WTC11 (cell line): ENCODE data around the gene INO80. TPM values are rescaled to one million over a fixed set of nuclear protein-coding genes. Genes with fewer than 3 reads are reported as not detected.

Experiments
- ATAC-seq: fragments of 200-7000 bp; cut with Tn5 transposase; 2 replicates; pipeline ENCODE4 v1.10.0; 2021; ENCODE audit warnings: mild to moderate bottlenecking, moderate library complexity
- CTCF ChIA-PET: fragments of 300-600 bp; sonication (Branson Sonifier 250); formaldehyde crosslinking; loops from one replicate; lab custom pipeline; 2021; ENCODE audit warnings: antibody characterized with exemption; lab: Charles Lee
- POLR2A ChIA-PET: fragments of 350-600 bp; sonication (Branson Sonifier 250); formaldehyde crosslinking; loops from one replicate; lab custom pipeline; 2021; ENCODE audit warnings: antibody characterized with exemption; lab: Charles Lee
- DNase-seq: peaks from one replicate; pipeline ENCODE4 v3.0.0; 2021; ENCODE audit warnings: low spot score
- H3K27ac Mint-ChIP-seq: 2 replicates; pipeline ENCODE4 v1.8.0; 2021; ENCODE audit warnings: mixed read lengths
- H3K27me3 Mint-ChIP-seq: 2 replicates; pipeline ENCODE4 v1.8.0; 2021; ENCODE audit warnings: low read depth, mild to moderate bottlenecking, moderate library complexity, mixed read lengths
- H3K36me3 Mint-ChIP-seq: 2 replicates; pipeline ENCODE4 v1.8.0; 2021; ENCODE audit warnings: mixed read lengths
- H3K4me1 Mint-ChIP-seq: 2 replicates; pipeline ENCODE4 v1.8.0; 2022; ENCODE audit warnings: mixed read lengths
- H3K4me3 Mint-ChIP-seq: 2 replicates; pipeline ENCODE4 v1.8.0; 2021; ENCODE audit warnings: mild to moderate bottlenecking, moderate library complexity, mixed read lengths
- H3K9me3 Mint-ChIP-seq: 2 replicates; pipeline ENCODE4 v1.8.0; 2021; ENCODE audit warnings: mixed read lengths
- ATF1 ChIP-seq: sonication (generic); formaldehyde crosslinking; IDR thresholded peaks from 2 replicates; pipeline ENCODE4 v1.8.1; 2023; ENCODE audit warnings: mild to moderate bottlenecking, moderate library complexity, missing genetic modification reagents
- ATF2 ChIP-seq: sonication (generic); formaldehyde crosslinking; IDR thresholded peaks from 2 replicates; pipeline ENCODE4 v1.8.1; 2022; ENCODE audit warnings: low read depth, missing genetic modification reagents, borderline replicate concordance
- ATF6 ChIP-seq: sonication (generic); formaldehyde crosslinking; IDR thresholded peaks from 2 replicates; pipeline ENCODE4 v1.8.1; 2023; ENCODE audit warnings: mild to moderate bottlenecking, missing genetic modification reagents
- CBFB ChIP-seq: sonication (generic); formaldehyde crosslinking; IDR thresholded peaks from 2 replicates; pipeline ENCODE4 v1.8.1; 2022; ENCODE audit warnings: mild to moderate bottlenecking, low read depth, missing genetic modification reagents
- ERG ChIP-seq: fragments of 250-450 bp; sonication (Bioruptor Pico); IDR thresholded peaks from 2 replicates; pipeline ENCODE4 v1.8.0; 2021; ENCODE audit warnings: mild to moderate bottlenecking
- FOXK1 ChIP-seq: sonication (generic); formaldehyde crosslinking; IDR thresholded peaks from 2 replicates; pipeline ENCODE4 v1.8.0; 2022; ENCODE audit warnings: mild to moderate bottlenecking, moderate library complexity, missing genetic modification reagents
- FOXP1 ChIP-seq: sonication (generic); formaldehyde crosslinking; IDR thresholded peaks from 2 replicates; pipeline ENCODE4 v1.8.0; 2022; ENCODE audit warnings: missing genetic modification reagents, mild to moderate bottlenecking, moderate library complexity, borderline replicate concordance
- NR2C2 ChIP-seq: sonication (generic); formaldehyde crosslinking; IDR thresholded peaks from 2 replicates; pipeline ENCODE4 v1.8.0; 2022; ENCODE audit warnings: mild to moderate bottlenecking, missing genetic modification reagents
- PRDM15 ChIP-seq: sonication (generic); formaldehyde crosslinking; IDR thresholded peaks from 2 replicates; pipeline ENCODE4 v1.8.0; 2022; ENCODE audit warnings: missing genetic modification reagents
- SOX15 ChIP-seq: fragments of 250-450 bp; sonication (Bioruptor Pico); IDR thresholded peaks from 2 replicates; pipeline ENCODE4 v1.9.0; 2021; ENCODE audit warnings: mild to moderate bottlenecking
- STAT6 ChIP-seq: sonication (generic); formaldehyde crosslinking; conservative IDR thresholded peaks from 2 replicates; pipeline ENCODE4 v1.8.1; 2023; ENCODE audit warnings: mild to moderate bottlenecking, low read depth, missing genetic modification reagents, moderate library complexity
- ZMAT4 ChIP-seq: fragments of 250-450 bp; sonication (Bioruptor Pico); IDR thresholded peaks from 2 replicates; pipeline ENCODE4 v1.9.0; 2021; ENCODE audit warnings: mild to moderate bottlenecking
- ZNF425 ChIP-seq: fragments of 250-450 bp; sonication (Bioruptor Pico); conservative IDR thresholded peaks from 2 replicates; pipeline ENCODE4 v1.9.0; 2021; ENCODE audit warnings: mild to moderate bottlenecking
- total RNA-seq: library from RNA; stranded (reverse); gene quantifications from 3 replicates; pipeline ENCODE4 v1.2.3, GENCODE V29; 2021

Gene INO80
- total RNA-seq, 1 experiment from 2014 or later, result 20.6 TPM

GRCh38 chr15:40934457-40934856 lies 181.6 kb downstream of the INO80 start (continued):
- TF ChIP-seq PRDM15 (CRISPR knock-in tag) (no peak), NR2C2 (no peak), ATF6 (CRISPR knock-in tag) (no peak), FOXP1 (CRISPR knock-in tag) (no peak)

GRCh38 chr15:40933517-40933902 lies 182.6 kb downstream of the INO80 start:
- DNase-seq, result no peak
- Mint-ChIP-seq H3K4me3 (no peak overlapping the region), H3K4me1 (peaks cover 24% of the 10 kb centered on the region), H3K27ac (no peak overlapping the region), H3K9me3 (no peaks in the 10 kb centered on the region), H3K27me3 (peaks cover 56% of the 10 kb centered on the region), H3K36me3 (no peaks in the 10 kb centered on the region)
- TF ChIP-seq ATF2 (CRISPR knock-in tag) (no peak), CBFB (CRISPR knock-in tag) (no peak), STAT6 (CRISPR knock-in tag) (no peak), ERG (CRISPR knock-in tag) (no peak), ZNF425 (CRISPR knock-in tag) (no peak), SOX15 (no peak), FOXK1 (no peak), ATF1 (no peak), ZMAT4 (CRISPR knock-in tag) (no peak)
- ATAC-seq, result no peak
- CTCF ChIA-PET, result interaction anchor here (1.2 to 6.6 kb wide), 3 partner anchors 30 to 251 kb away, joined by 4 to 53 read pairs (median 8); no protein-coding TSS in a partner anchor
- POLR2A ChIA-PET, result no interaction called here
